Measurements from ENCODE around the gene CADPS2.

CADPS2 gene

DNA sequence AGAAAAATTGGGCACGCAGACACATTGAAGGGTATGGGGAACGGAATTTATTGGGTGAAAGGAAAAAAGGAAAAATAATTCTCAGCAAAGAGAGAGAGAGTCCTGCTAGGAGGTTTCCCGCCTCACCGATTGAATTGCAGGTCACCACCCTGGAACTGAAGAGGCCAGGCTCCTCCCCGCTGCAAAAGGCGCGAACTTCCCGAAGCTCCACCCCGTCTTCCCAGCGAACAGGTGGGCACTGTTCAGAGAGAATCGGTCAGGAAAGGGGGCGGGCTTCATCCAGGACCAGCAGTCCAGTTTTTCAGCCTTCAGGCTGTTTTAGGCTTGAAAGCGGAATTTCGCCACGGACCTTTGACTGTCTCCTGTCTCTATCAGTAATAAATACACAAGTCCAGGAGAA is 27.3 kb upstream of the CADPS2 start:
- TF ChIP-seq FOXP2 (optimal IDR thresholded peaks at IDR 0.05; ENCODE audit: borderline replicate concordance, extremely low read depth, extremely low read length, insufficient read depth) (no peak), POLR2AphosphoS5 (IDR thresholded peaks at IDR 0.05; ENCODE audit: low read depth, low read length) (no peak), SIN3A (IDR thresholded peaks at IDR 0.05; ENCODE audit: borderline replicate concordance, insufficient read depth, low read length) (no peak), TAF1 (IDR thresholded peaks at IDR 0.05; ENCODE audit: borderline replicate concordance, insufficient read depth, low read length) (no peak)
- TF ChIP-seq, protein P1, sequence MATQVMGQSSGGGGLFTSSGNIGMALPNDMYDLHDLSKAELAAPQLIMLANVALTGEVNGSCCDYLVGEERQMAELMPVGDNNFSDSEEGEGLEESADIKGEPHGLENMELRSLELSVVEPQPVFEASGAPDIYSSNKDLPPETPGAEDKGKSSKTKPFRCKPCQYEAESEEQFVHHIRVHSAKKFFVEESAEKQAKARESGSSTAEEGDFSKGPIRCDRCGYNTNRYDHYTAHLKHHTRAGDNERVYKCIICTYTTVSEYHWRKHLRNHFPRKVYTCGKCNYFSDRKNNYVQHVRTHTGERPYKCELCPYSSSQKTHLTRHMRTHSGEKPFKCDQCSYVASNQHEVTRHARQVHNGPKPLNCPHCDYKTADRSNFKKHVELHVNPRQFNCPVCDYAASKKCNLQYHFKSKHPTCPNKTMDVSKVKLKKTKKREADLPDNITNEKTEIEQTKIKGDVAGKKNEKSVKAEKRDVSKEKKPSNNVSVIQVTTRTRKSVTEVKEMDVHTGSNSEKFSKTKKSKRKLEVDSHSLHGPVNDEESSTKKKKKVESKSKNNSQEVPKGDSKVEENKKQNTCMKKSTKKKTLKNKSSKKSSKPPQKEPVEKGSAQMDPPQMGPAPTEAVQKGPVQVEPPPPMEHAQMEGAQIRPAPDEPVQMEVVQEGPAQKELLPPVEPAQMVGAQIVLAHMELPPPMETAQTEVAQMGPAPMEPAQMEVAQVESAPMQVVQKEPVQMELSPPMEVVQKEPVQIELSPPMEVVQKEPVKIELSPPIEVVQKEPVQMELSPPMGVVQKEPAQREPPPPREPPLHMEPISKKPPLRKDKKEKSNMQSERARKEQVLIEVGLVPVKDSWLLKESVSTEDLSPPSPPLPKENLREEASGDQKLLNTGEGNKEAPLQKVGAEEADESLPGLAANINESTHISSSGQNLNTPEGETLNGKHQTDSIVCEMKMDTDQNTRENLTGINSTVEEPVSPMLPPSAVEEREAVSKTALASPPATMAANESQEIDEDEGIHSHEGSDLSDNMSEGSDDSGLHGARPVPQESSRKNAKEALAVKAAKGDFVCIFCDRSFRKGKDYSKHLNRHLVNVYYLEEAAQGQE (IDR thresholded peaks at IDR 0.05; ENCODE audit: insufficient read depth in 1 of 2, low read depth in 2 of 2, low read length in 2 of 2), result no peak

- TF ChIP-seq FOXP2 (optimal IDR thresholded peaks at IDR 0.05; ENCODE audit: borderline replicate concordance, extremely low read depth, extremely low read length, insufficient read depth) (no peak), POLR2AphosphoS5 (IDR thresholded peaks at IDR 0.05; ENCODE audit: low read depth, low read length) (no peak), SIN3A (IDR thresholded peaks at IDR 0.05; ENCODE audit: borderline replicate concordance, insufficient read depth, low read length) (no peak), TAF1 (IDR thresholded peaks at IDR 0.05; ENCODE audit: borderline replicate concordance, insufficient read depth, low read length) (no peak)
- TF ChIP-seq, protein P1 (IDR thresholded peaks at IDR 0.05; ENCODE audit: insufficient read depth in 1 of 2, low read depth in 2 of 2, low read length in 2 of 2), result no peak
Measured at GRCh38 chr7:122902751-122903495, 16.7 kb upstream of the CADPS2 start.

DNA sequence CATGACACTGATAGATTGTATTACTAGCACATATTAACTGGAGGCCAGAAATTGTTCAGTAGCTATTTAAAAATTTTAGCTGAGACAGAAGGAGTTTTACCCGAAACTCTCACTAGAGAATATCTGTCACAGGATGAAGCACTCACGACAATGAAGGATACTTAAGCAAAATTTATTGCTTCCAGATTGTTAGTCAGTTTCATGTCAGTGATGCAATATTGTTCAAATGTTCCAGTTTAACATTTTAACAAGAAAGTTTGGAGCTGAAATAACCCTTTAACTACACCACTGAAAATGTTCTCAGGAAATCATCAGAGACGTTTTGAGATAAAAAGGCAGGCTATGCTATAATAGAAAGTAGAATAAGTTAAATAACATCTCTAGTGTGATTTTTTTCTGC is 15.0 kb upstream of the CADPS2 start:
- TF ChIP-seq, protein P1 (IDR thresholded peaks at IDR 0.05; ENCODE audit: insufficient read depth in 1 of 2, low read depth in 2 of 2, low read length in 2 of 2), result no peak
- no peak for TF ChIP-seq POLR2AphosphoS5 (IDR thresholded peaks at IDR 0.05; ENCODE audit: low read depth, low read length)
- TF ChIP-seq TAF1 (IDR thresholded peaks at IDR 0.05; ENCODE audit: borderline replicate concordance, insufficient read depth, low read length), result no peak
- TF ChIP-seq FOXP2 (optimal IDR thresholded peaks at IDR 0.05; ENCODE audit: borderline replicate concordance, extremely low read depth, extremely low read length, insufficient read depth), result no peak
- no peak for TF ChIP-seq SIN3A (IDR thresholded peaks at IDR 0.05; ENCODE audit: borderline replicate concordance, insufficient read depth, low read length)

- TF ChIP-seq SIN3A (IDR thresholded peaks at IDR 0.05; ENCODE audit: borderline replicate concordance, insufficient read depth, low read length), result no peak
- no peak for TF ChIP-seq FOXP2 (optimal IDR thresholded peaks at IDR 0.05; ENCODE audit: borderline replicate concordance, extremely low read depth, extremely low read length, insufficient read depth)
Measured at GRCh38 chr7:122896509-122896908, 10.2 kb upstream of the CADPS2 start.

- TF ChIP-seq POLR2AphosphoS5 (IDR thresholded peaks at IDR 0.05; ENCODE audit: low read depth, low read length) (no peak), TAF1 (IDR thresholded peaks at IDR 0.05; ENCODE audit: borderline replicate concordance, insufficient read depth, low read length) (no peak), SIN3A (IDR thresholded peaks at IDR 0.05; ENCODE audit: borderline replicate concordance, insufficient read depth, low read length) (no peak), FOXP2 (optimal IDR thresholded peaks at IDR 0.05; ENCODE audit: borderline replicate concordance, extremely low read depth, extremely low read length, insufficient read depth) (no peak)
- TF ChIP-seq, protein P1 (IDR thresholded peaks at IDR 0.05; ENCODE audit: insufficient read depth in 1 of 2, low read depth in 2 of 2, low read length in 2 of 2), result no peak
Measured at GRCh38 chr7:122893486-122893885, 7.2 kb upstream of the CADPS2 start.

Data from PFSK-1 (cell line).